Stomach (tissue), 4 donors: ENCODE data around the gene CELA2B.

Experiments
- CTCF ChIP-seq, 7 experiments: fragments of 450-650 bp in 4 of 7; fragments of 200-600 bp in 3 of 7; sonication (generic) in 3 of 7; IDR thresholded peaks; one replicate each; pipeline ENCODE4 v1.5.1; 2016 to 2019; ENCODE audit warnings: antibody characterized with exemption in 7 of 7, control low read depth in 2 of 7, mild to moderate bottlenecking in 1 of 7
- EP300 ChIP-seq: sonication (generic); formaldehyde crosslinking; IDR thresholded peaks from one replicate; pipeline ENCODE4 v1.6.1; 2017; ENCODE audit warnings: antibody characterized with exemption
- POLR2A ChIP-seq, 4 donors: fragments of 450-650 bp; IDR thresholded peaks; one replicate each; pipeline ENCODE4 v1.6.1; 2016; ENCODE audit warnings: antibody characterized with exemption in 4 of 4, control low read depth in 2 of 4, mild to moderate bottlenecking in 1 of 4, moderate library complexity in 1 of 4

DNA sequence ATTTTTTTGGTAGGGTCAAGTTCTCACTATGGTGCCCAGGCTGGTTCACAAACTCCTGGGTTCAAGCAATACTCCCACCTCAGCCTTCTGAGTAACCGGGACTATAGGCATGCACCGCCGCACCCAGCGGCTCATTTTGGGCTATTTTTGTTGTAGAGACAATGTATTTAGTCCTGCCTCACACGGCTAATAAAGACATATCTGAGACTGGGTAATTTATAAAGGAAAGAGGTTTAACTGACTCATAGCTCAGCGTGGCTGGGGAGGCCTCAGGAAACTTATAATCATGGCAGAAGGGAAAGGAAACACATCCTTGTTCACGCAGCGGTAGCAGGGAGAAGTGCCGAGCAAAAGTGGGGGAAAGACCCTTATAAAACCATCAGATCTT lies 15.2 kb upstream of the CELA2B start:
- TF ChIP-seq CTCF (IDR thresholded peaks at IDR 0.05) (no peak), EP300 (no peak), POLR2A (IDR thresholded peaks at IDR 0.05) (no peak)
